Measurements from ENCODE around the gene NRG3.

The NRG3 gene

GRCh38 chr10:82092111-82092510, 217.1 kb downstream of the NRG3 start:
- no peak for DNase-seq (ENCODE audit: low spot score)

DNA sequence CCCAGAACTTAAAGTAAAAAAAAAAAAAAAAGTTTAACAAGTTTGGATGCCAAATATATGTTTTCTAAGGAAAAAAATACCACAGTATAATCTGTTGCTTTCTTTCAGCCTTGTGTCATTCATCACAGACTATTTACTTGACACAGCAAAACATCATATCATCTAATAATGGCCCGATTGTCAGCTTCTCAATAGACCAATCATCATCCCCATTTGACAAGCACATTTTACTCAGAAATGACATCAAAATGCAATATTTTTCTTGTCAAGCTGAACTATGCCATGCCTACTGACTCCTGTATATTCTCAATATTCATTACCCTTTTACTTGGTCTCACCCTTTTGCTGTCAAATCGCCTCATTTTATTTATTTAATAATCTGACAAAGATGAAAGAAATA, 249.7 kb downstream of the NRG3 start:
- DNase-seq (ENCODE audit: low spot score), result no peak

DNA sequence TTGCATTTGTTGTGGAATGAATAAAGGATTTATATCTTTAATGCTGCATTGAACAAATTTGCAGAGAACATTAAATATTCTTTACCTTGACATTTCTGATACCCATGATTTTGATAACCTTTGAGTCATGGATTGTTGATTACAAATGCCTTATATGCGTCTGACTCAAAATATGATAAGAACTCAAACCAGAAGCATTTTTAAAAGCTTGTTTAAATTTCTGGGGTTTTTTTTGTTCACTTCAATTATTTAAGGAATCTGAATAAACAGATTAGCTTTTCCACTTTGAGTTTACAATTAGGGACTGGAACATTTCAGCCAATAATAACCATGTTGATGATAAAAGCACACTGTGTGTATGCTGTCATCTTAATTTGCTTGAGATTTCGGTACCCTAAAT, 253.5 kb downstream of the NRG3 start:
- DNase-seq (ENCODE audit: low spot score), result no peak

DNA sequence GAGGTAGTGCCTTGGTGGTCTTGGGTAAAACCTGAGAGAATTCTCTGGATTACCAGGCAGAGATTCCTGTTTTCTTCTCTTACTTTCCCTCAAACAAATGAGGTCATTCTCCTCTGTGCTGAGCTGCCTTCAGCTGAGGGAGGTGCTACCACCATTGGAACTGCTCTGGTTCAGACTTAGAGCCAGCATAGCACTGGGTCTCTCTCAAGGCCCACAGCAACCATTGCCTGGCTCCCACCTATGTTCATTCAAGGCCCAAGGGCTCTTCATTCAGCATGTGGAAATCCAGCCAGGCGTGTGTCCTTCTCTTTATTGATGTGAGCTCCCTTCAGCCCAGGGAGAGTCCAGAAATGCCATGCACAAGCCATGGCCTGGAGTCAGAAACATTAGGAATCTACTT, 261.1 kb downstream of the NRG3 start:
- no peak for DNase-seq (ENCODE audit: low spot score)

DNA sequence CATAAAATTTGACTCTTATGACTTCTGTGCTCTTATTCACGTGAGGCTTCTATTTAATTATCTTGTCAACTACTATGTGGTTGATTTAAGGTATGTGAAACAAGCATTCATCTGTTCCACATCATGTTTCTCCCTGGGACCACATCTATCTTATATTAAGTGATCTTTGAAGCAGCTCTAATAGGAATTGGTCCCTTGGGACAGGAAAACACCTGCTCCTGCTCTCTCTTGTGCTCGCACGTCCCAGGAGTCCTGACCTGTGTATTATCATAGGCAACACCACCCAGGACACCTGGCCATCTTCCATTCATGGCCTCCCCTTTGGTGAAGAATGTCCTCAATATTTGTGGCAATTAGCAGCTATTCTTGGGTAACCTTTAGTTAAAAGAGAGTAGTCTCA, 269.2 kb downstream of the NRG3 start:
- no peak for DNase-seq (ENCODE audit: low spot score)

GRCh38 chr10:82148764-82149163, 273.8 kb downstream of the NRG3 start:
- DNase-seq (ENCODE audit: low spot score), result no peak

GRCh38 chr10:82149674-82150073, 274.7 kb downstream of the NRG3 start:
- DNase-seq (ENCODE audit: low spot score), result no peak

- DNase-seq (ENCODE audit: low spot score), result no peak
Observed at GRCh38 chr10:82150123-82150900, 275.3 kb downstream of the NRG3 start.

GRCh38 chr10:82160307-82160706, 285.3 kb downstream of the NRG3 start:
- no peak for DNase-seq (ENCODE audit: low spot score)

DNA sequence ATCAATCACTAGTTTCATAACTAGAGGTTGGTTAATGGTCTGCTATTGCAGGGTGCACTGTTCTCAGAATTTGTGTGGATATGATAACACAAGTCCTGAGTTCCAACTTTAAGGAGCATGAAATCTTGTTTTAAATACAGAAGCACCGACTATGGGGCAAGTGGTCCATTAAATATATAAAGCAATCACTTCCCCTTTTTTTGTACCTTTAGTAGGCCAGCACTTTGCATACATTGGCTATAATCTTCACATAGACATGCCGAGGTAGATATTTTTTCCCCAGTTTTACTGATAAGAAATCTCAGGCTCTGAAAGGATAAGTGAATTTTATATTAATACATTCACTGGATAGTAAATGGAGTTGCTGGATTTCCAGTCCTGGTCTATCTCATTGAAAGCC, 286.3 kb downstream of the NRG3 start:
- no peak for DNase-seq (ENCODE audit: low spot score)

GRCh38 chr10:82162549-82163195, 287.7 kb downstream of the NRG3 start:
- no peak for DNase-seq (ENCODE audit: low spot score)

- DNase-seq (ENCODE audit: low spot score), result no peak
Observed at GRCh38 chr10:82171899-82172298, 296.9 kb downstream of the NRG3 start.

- DNase-seq (ENCODE audit: low spot score), result no peak
Observed at GRCh38 chr10:82176587-82176986, 301.6 kb downstream of the NRG3 start.

- DNase-seq (ENCODE audit: low spot score), result no peak
Observed at GRCh38 chr10:82190432-82191260, 315.7 kb downstream of the NRG3 start.

GRCh38 chr10:82191653-82192052, 316.7 kb downstream of the NRG3 start:
- DNase-seq (ENCODE audit: low spot score), result no peak

DNA sequence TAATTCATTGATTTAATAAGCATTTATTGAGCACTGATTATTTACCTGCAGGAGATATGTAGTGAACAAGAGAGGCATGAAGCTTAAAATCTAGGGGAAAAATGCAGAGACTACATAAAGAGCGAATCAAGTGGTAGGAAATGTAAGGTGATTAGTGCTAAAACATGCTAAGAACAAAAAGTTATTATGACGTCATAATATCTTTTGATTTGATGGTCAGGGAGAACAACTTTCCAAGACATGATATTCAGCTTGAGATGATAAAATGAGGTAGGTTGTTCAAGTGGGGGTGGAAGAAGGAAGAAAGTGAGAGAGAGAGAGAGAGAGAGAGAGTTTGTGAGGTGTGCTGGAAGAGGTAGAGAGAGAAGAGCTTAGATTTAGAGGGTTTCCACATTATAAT, 317.7 kb downstream of the NRG3 start:
- DNase-seq (ENCODE audit: low spot score), result no peak

GRCh38 chr10:82194419-82194818, 319.4 kb downstream of the NRG3 start:
- no peak for DNase-seq (ENCODE audit: low spot score)

GRCh38 chr10:82206831-82207230, 331.8 kb downstream of the NRG3 start:
- DNase-seq (ENCODE audit: low spot score), result no peak

- DNase-seq (ENCODE audit: low spot score), result no peak
Observed at GRCh38 chr10:82208726-82209125, 333.7 kb downstream of the NRG3 start.

DNA sequence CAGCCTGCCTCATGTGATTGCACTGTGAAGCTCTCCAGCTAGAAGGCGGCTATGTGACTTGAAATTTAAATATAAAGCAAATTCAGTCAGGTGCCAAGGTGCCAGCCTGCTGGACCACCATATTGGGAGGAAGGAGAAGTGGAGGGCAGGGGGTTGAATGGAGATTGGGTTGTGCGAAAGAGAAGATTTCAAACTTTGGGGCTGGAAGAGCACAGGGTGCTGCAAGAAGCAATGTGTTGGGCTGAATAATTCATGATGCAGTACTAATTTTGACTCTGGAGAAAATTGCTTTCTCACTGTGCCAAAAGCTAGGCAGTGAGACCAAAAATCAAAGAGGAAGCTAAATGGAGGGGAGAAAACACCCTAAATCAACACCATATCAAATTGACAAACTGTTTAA, 335.3 kb downstream of the NRG3 start:
- DNase-seq (ENCODE audit: low spot score), result no peak

DNA sequence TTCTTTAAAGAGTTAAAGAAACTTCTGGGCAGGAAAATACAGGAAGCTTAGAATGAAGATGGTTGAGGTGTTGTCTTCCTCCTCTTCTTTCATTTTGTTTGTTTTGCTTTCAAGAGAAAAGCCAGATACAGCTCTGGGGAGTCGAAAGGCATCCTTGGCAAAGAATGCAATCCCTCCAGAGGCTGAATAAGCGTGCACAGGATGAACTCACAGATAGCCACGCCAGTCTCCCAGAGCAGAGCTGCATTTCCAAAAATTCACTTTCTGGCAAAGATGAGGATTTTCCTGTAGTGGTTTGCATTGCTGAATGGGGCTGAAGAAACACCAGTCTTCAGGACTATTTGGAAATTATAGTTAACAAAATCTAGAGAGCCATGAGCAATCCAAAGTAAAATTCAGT, 336.4 kb downstream of the NRG3 start:
- DNase-seq (ENCODE audit: low spot score), result no peak

DNA sequence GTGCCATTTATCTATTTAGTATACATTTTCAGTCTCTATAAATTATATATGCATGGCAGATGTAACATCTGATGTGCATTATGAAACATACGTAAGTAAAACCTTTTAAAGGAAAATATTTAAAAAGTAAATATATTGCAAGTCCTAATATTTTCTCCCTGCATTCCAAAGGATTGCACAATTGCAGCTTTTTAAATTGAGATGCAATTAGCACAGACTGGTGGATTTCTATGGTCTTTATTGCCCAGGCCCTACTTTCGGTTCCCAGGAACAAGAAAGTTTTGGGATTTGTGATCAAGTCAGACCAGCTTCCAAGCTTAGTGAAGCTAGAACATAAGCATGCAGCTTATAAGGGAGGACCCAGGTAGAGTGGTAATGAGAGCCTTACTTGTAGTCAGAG, 337.8 kb downstream of the NRG3 start:
- DNase-seq (ENCODE audit: low spot score), result no peak

GRCh38 chr10:82213784-82214183, 338.8 kb downstream of the NRG3 start:
- no peak for DNase-seq (ENCODE audit: low spot score)
